Activated naive CD4-positive, alpha-beta T cell treated with anti-CD3 and anti-CD28 coated beads, Interleukin-2, amount 10 ng/mL, durations not matched to agents 7 days and 5 days (primary cell): ENCODE results near the gene NXPH3.

Experiments used
- CTCF ChIA-PET: fragments of 350-600 bp; sonication (Branson Sonifier 250); formaldehyde crosslinking; loops from one replicate; lab custom pipeline; 2021; ENCODE audit warnings: antibody characterized with exemption; lab: Charles Lee
- DNase-seq: peaks from one replicate; pipeline ENCODE4 v3.0.0-alpha.2; 2020
- H3K27ac Mint-ChIP-seq: one replicate; pipeline ENCODE4 v1.8.0; 2021; ENCODE audit warnings: mild to moderate bottlenecking, moderate library complexity, mixed read lengths
- H3K27me3 Mint-ChIP-seq: one replicate; pipeline ENCODE4 v1.8.0; 2021; ENCODE audit warnings: mild to moderate bottlenecking, mixed read lengths
- H3K36me3 Mint-ChIP-seq: one replicate; pipeline ENCODE4 v1.8.0; 2021; ENCODE audit warnings: mixed read lengths
- H3K4me1 Mint-ChIP-seq: one replicate; pipeline ENCODE4 v1.8.0; 2021; ENCODE audit warnings: mixed read lengths
- H3K4me3 Mint-ChIP-seq: one replicate; pipeline ENCODE4 v1.8.0; 2021; ENCODE audit warnings: mild to moderate bottlenecking, moderate library complexity, mixed read lengths
- H3K9me3 Mint-ChIP-seq: one replicate; pipeline ENCODE4 v1.8.0; 2021; ENCODE audit warnings: mixed read lengths

NXPH3 gene

DNA sequence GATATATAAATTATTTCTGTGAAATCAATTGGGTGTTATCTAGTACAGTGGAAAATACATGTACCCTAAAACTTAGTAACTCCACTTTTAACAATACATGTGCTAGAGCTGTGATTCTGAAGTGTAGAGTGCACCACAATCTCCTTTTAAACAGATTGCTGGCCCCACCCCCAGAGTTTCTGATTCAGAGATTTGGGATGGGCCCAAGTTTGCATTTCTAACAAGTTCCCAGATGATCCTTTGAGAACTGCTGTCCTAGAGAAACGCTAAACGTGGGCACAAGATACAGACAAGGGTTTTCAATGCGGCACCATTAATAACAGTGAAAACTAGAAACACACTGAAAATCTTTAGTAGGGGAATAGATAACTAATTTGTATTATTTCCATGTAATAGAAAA, 49.2 kb downstream of the NXPH3 start:
- Mint-ChIP-seq H3K4me3 (no peak overlapping the region), H3K27me3 (no peaks in the 10 kb centered on the region)
- CTCF ChIA-PET: no interaction called here

DNA sequence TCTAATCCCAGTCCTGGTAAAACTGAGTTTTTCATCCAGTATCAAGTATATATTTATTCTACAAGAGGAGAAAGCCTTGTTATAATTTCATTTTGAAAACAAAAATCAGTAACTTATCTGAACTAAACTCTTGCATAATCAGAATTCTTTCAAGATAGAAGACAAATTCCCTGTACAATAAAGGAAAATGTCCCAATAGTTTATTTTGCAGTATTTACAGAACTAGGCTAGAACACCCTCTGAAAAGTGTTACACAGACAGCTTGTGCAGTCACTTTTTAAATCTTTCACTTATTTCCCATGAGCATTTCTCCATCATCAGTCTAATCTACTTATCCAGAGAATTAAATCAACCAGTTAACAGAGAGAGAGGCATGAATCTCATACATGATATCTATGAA, 53.8 kb downstream of the NXPH3 start:
- Mint-ChIP-seq H3K4me1 (no peaks in the 10 kb centered on the region), H3K36me3 (peaks cover 1% of the 10 kb centered on the region), H3K27me3 (no peaks in the 10 kb centered on the region), H3K27ac (no peak overlapping the region), H3K9me3 (no peaks in the 10 kb centered on the region), H3K4me3 (no peak overlapping the region)
- DNase-seq: no peak
- CTCF ChIA-PET: no interaction called here

More for the DNA sequence above, 49.2 kb downstream of the NXPH3 start:
- Mint-ChIP-seq H3K4me1 (peaks cover 14% of the 10 kb centered on the region), H3K36me3 (peaks cover 29% of the 10 kb centered on the region), H3K9me3 (no peaks in the 10 kb centered on the region), H3K27ac (no peak overlapping the region)
- no peak for DNase-seq

DNA sequence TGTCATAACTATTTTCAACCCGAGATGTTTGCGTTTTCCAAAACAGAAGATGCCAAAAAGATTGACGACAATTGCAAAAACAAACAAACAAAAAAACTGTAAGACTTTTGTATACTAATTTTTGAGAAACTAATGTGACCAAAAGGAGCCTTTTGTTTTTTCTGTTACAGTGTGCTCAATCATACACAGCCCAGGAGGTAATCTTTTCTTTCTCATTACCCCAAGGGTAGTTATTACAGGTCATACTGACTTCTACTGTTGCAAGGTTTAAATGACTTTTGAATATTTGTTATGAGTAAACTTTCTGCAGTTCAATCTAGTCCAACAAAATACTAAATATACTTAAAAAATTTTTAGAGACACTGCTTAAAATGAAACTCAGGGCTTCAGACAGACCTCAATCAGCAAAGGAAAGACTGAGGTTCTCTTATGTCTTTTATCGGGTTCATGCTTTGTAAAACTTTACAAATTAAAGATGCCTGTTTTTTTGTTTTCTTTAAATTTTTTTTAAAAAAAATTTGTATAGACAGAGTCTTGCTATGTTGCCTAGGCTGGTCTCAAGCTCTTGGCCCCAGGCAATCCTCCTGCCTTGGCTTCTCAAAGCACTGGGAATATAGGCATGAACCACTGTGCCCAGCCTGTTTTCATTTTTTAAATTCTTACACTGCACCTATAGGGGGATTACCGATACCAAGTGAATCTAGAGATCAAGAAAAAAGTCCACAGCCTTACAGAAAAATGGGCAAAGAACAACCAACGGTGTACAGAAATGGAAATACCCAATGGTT, 54.6 kb downstream of the NXPH3 start:
- CTCF ChIA-PET: no interaction called here
- no peak for DNase-seq
- Mint-ChIP-seq H3K27me3 (no peaks in the 10 kb centered on the region), H3K36me3 (peaks cover 1% of the 10 kb centered on the region), H3K27ac (no peak overlapping the region), H3K4me1 (no peaks in the 10 kb centered on the region), H3K9me3 (no peaks in the 10 kb centered on the region), H3K4me3 (no peak overlapping the region)

DNA sequence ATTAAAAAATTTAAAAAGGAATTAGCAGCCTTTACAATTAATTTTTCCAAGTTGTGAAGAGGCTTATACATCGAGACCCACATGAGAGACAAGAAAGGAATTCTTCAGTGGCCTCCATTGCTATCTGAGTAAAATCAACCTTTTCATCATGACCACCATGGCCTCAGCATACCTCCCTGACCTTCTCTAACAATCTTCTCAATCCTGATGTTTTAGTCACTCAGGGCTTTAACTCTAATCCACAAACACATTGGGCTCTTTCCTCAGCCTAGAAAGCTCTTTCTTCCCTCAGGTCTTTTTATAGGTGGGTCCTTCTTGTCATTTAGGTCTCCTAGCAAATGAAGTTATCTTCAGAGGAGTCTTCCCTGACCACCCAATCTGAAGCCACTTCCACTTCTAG, 55.8 kb downstream of the NXPH3 start:
- H3K27me3 Mint-ChIP-seq: no peaks in the 10 kb centered on the region
- DNase-seq: no peak
- no peaks in the 10 kb centered on the region for H3K4me1 Mint-ChIP-seq
- peaks cover 3% of the 10 kb centered on the region for H3K36me3 Mint-ChIP-seq
- CTCF ChIA-PET: interaction anchor here (0.9 kb wide), 1 partner anchor 15 kb away, joined by 3 read pairs; no protein-coding TSS in a partner anchor
- no peaks in the 10 kb centered on the region for H3K9me3 Mint-ChIP-seq
- no peak overlapping the region for H3K27ac Mint-ChIP-seq
- H3K4me3 Mint-ChIP-seq: no peak overlapping the region
